ENCODE data around the gene PACRG.
A peak's percentile ranks its signal among the peaks of the same experiment; 100 is the strongest.

Gene PACRG

GRCh38 chr6:162907876-162908481 lies 180.2 kb downstream of the PACRG start:
- Histone ChIP-seq H3K4me1 (ENCODE audit: low read depth, poor library complexity, severe bottlenecking) (no peaks in the 10 kb centered on the region), H4K20me1 (ENCODE audit: insufficient read depth) (no peaks in the 10 kb centered on the region), H3K36me3 (ENCODE audit: insufficient read depth) (no peaks in the 10 kb centered on the region), H2AFZ (ENCODE audit: low read depth) (no peak overlapping the region), H3K27ac (no peak overlapping the region), H3K4me2 (no peak overlapping the region), H3K79me2 (ENCODE audit: insufficient read depth, low read depth) (no peaks in the 10 kb centered on the region), H3K4me3 (IDR thresholded peaks at IDR 0.05; ENCODE audit: insufficient read depth, low read depth, low read length) (no peak overlapping the region), H3K27me3 (ENCODE audit: insufficient read depth, low read depth) (no peaks in the 10 kb centered on the region), H3K9ac (no peak overlapping the region)
- TF ChIP-seq, protein P1, sequence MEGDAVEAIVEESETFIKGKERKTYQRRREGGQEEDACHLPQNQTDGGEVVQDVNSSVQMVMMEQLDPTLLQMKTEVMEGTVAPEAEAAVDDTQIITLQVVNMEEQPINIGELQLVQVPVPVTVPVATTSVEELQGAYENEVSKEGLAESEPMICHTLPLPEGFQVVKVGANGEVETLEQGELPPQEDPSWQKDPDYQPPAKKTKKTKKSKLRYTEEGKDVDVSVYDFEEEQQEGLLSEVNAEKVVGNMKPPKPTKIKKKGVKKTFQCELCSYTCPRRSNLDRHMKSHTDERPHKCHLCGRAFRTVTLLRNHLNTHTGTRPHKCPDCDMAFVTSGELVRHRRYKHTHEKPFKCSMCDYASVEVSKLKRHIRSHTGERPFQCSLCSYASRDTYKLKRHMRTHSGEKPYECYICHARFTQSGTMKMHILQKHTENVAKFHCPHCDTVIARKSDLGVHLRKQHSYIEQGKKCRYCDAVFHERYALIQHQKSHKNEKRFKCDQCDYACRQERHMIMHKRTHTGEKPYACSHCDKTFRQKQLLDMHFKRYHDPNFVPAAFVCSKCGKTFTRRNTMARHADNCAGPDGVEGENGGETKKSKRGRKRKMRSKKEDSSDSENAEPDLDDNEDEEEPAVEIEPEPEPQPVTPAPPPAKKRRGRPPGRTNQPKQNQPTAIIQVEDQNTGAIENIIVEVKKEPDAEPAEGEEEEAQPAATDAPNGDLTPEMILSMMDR (conservative IDR thresholded peaks at IDR 0.05; ENCODE audit: low read depth, low read length): peak; percentile 45; the same call in 1 of the 2 replicates

DNA sequence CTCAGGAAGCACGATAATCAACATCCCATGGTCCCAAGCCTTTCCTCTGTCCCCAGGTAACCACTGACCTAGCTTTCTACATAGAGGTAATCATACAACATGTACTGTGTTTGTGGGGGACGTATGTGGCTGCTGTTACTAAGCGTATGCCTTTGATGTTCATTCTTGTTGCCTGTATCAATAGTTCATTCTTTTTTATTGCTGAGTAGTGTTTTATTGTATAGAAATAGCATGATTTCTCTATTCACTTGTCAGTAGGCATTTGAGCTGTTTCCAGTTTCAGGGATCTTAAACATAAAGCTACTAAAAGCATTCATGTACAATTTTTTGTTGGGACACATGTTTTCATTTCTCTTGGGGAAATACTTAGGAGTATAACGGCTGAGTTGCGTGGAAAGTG lies 185.4 kb downstream of the PACRG start:
- TF ChIP-seq, protein P1 (conservative IDR thresholded peaks at IDR 0.05; ENCODE audit: low read depth, low read length): no peak
- H3K27me3 ChIP-seq (ENCODE audit: insufficient read depth, low read depth): no peaks in the 10 kb centered on the region
- no peak overlapping the region for H2AFZ ChIP-seq (ENCODE audit: low read depth)
- no peaks in the 10 kb centered on the region for H3K36me3 ChIP-seq (ENCODE audit: insufficient read depth)
- no peak overlapping the region for H3K4me3 ChIP-seq (IDR thresholded peaks at IDR 0.05; ENCODE audit: insufficient read depth, low read depth, low read length)
- no peaks in the 10 kb centered on the region for H3K4me1 ChIP-seq (ENCODE audit: low read depth, poor library complexity, severe bottlenecking)
- no peaks in the 10 kb centered on the region for H4K20me1 ChIP-seq (ENCODE audit: insufficient read depth)
- H3K4me2 ChIP-seq: no peak overlapping the region
- H3K27ac ChIP-seq: no peak overlapping the region
- no peaks in the 10 kb centered on the region for H3K79me2 ChIP-seq (ENCODE audit: insufficient read depth, low read depth)
- H3K9ac ChIP-seq: no peak overlapping the region

- no peak overlapping the region for H3K4me2 ChIP-seq
- H3K4me3 ChIP-seq (IDR thresholded peaks at IDR 0.05; ENCODE audit: insufficient read depth, low read depth, low read length): no peak overlapping the region
- no peak overlapping the region for H3K27ac ChIP-seq
- no peaks in the 10 kb centered on the region for H3K27me3 ChIP-seq (ENCODE audit: insufficient read depth, low read depth)
- no peak overlapping the region for H3K9ac ChIP-seq
- H2AFZ ChIP-seq (ENCODE audit: low read depth): no peak overlapping the region
- H3K79me2 ChIP-seq (ENCODE audit: insufficient read depth, low read depth): no peaks in the 10 kb centered on the region
- H3K4me1 ChIP-seq (ENCODE audit: low read depth, poor library complexity, severe bottlenecking): no peaks in the 10 kb centered on the region
- TF ChIP-seq, protein P1 (conservative IDR thresholded peaks at IDR 0.05; ENCODE audit: low read depth, low read length): no peak
- H4K20me1 ChIP-seq (ENCODE audit: insufficient read depth): no peaks in the 10 kb centered on the region
- H3K36me3 ChIP-seq (ENCODE audit: insufficient read depth): no peaks in the 10 kb centered on the region
Measured at GRCh38 chr6:162917506-162917905, 189.7 kb downstream of the PACRG start.

DNA sequence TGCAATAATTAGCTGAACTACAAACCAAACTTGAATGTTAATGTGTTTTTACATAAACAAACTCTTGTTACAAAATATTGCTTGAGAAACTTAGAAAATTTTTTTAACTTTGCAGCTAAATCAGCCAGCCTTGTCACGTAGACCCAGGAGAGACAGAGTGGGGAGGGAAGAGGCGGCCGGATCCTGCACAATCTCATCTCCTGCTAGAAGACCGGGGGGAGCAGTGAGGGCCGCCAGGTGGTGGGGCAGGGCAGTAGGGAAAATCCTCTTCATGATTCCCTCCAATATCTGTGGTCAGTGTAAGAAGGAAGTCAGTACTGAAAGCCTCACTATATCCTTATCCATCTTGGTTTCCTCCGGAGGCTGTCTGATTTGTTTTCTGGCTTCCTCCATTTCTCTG lies 193.3 kb downstream of the PACRG start:
- Histone ChIP-seq H3K4me2 (no peak overlapping the region), H2AFZ (ENCODE audit: low read depth) (no peak overlapping the region), H3K27me3 (ENCODE audit: insufficient read depth, low read depth) (no peaks in the 10 kb centered on the region), H4K20me1 (ENCODE audit: insufficient read depth) (no peaks in the 10 kb centered on the region), H3K4me1 (ENCODE audit: low read depth, poor library complexity, severe bottlenecking) (no peaks in the 10 kb centered on the region), H3K36me3 (ENCODE audit: insufficient read depth) (no peaks in the 10 kb centered on the region), H3K9ac (no peak overlapping the region), H3K27ac (no peak overlapping the region), H3K79me2 (ENCODE audit: insufficient read depth, low read depth) (no peaks in the 10 kb centered on the region), H3K4me3 (IDR thresholded peaks at IDR 0.05; ENCODE audit: insufficient read depth, low read depth, low read length) (no peak overlapping the region)
- TF ChIP-seq, protein P1 (conservative IDR thresholded peaks at IDR 0.05; ENCODE audit: low read depth, low read length): no peak
